Germinal center (tissue), 1 donor: ENCODE measurements around the gene ZNF536.
"Not testable (repeated sequence)": the region's sequence is repeated elsewhere in the genome, so short reads cannot be mapped to it uniquely, and the experiment has no call there.

ENCODE experiments used
- DNase-seq: peaks from one replicate; pipeline ENCODE4 v3.0.0; 2012; ENCODE audit warnings: mixed read lengths, low spot score

The ZNF536 gene

DNA sequence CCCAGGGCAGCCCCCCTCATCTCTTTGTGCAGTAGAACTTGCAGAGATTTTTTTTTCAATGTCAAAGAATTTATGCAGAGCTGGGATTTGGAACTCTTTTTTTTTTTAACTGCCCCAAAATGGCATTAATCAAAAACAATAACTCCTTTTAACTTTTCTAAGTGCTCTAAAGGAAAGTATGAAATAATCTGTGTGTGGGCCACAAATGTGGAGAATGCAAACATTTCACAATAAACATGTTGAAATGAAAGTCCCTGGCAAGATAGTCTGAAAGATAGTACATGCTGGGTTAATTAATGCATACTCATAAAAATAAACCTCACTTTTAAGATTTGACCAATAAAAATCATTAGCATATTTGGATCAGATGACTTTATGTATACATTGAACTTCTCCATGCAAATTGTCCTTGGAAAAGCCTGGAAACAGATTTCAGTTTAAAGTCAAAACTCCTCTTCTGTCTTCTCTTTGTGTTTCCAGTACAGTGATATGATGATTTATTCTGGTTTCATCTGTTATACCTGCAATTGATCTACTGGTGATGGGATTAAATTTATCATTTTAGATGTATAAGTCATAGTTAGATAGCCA is 30.5 kb upstream of the ZNF536 start:
- no peak for DNase-seq

DNA sequence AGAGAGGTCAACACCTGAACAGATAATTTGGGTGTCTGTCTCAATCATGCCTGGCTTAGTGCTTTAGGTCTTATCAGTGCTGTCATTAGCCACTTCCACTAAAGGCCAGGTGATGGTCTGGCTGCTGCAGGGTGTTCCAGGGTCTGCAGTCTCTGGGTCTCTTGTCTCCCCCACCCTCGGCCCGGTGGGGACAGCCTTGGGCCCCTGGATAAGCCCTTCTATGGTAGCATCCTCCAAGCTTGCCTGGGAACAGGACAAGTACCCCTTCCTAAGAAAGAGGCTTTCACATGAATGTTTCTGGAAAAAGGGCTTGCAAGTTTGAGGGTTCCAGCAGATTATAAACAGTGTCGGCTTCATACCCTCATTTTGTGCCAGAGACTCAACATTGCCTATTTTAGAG is 29.3 kb upstream of the ZNF536 start:
- DNase-seq = no peak

DNA sequence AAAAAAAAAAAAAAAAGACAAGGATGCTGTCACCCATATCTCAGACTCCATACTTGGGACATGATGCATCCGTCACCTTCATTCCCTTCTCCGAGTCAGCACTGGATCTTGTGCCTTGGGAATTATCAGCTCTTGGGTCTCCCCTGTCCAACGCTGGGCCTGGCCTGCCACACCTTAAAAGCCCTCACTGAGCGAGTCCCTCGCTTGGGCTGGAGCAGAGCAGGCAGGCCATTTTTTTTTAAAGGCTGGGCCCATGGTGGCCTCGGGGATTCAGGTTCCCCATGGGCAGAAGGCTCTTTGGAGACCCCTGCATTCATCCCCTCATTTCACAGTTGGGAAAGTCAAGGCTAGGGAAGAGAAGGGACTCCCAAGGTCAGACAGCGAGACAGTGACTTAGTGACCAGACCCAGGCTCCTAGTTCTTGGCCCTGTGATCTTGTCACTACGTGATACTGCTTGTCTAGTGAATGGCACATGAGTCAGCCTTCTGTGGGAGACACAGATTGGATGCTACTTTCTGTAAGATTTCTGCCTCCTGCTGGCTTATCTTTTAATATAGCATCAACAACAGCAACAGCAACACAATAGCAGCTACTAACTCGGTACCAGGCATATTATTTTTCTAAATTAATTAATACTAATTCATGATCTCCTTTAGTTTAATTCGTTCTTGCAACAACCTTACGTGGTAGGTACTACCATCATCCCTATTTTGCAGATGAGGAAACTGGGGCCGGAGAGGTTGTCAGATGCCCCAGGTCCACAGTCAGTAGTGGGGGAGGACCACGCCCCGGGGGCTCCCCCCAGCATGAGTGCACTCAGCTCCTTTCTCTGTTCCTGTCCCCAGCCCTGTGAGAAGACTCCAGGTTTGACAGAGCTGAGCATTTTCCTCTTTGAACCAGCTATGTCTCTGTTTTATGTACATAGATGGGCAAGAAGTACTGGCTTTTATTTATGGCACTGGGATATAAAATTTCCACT is 27.4 kb upstream of the ZNF536 start:
- no peak for DNase-seq

DNA sequence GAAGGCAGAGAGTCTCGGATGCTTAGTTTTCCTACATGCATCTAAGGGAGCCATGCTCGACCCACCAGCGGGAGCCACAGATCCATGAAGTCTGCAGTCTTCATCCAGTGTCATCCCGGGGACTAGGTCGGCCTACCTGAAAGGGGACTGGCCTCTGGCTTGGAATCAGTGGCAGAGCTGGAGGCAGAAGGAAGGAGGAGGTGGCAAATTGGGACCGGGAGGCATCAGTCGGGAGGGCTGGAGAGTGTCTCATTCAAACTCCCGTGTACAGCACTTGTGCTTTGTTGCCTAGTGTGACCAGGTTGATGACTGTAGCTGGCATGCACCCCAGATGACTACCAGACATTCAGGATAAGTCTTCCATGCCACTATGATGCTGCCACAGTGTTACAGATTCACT is 26.5 kb upstream of the ZNF536 start:
- no peak for DNase-seq

DNA sequence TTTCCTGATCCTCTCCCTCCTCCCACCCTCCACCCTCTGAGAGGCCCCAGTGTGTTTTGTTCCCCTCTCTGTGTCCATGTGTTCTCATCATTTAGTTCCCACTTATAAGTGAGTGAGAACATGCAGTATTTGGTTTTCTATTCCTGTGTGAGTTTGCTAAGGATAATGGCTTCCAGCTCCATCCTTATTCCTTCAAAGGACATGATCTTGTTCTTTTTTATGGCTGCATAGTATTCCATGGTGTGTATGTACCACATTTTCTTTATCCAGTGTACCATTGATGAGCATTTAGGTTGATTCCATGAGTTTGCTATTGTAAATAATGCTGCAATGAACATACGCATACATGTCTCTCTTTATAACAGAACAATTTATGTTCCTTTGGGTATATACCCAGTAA is 25.7 kb upstream of the ZNF536 start:
- not testable (repeated sequence) for DNase-seq

DNA sequence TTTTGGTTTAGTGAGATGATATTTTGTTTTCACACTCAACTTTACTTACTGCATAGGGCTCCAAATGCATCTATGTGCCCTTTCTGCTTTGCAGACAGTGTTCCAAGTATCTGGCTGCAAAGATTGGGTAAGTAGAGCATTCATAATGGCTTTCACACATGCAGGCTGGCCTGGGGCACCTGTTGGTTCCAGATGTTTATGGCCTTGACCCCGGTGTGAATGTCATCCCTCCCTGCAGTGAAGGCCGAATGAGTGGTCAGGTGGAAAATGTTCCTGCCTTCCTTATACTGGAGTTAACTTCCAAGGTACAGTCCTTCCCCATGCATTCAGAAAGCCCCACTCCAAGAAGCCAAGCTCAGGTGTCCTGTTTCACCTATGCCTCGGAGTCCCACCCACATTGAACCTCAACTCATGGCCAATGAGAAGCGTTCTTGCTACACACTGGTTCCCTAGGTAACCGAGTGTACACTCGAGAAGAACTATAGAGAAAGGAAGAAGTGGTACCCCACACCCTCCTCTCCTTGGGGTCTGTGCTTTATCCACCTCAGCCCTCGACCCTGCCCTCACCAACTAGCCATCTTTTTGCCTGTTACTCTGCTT is 23.0 kb upstream of the ZNF536 start:
- no peak for DNase-seq

DNA sequence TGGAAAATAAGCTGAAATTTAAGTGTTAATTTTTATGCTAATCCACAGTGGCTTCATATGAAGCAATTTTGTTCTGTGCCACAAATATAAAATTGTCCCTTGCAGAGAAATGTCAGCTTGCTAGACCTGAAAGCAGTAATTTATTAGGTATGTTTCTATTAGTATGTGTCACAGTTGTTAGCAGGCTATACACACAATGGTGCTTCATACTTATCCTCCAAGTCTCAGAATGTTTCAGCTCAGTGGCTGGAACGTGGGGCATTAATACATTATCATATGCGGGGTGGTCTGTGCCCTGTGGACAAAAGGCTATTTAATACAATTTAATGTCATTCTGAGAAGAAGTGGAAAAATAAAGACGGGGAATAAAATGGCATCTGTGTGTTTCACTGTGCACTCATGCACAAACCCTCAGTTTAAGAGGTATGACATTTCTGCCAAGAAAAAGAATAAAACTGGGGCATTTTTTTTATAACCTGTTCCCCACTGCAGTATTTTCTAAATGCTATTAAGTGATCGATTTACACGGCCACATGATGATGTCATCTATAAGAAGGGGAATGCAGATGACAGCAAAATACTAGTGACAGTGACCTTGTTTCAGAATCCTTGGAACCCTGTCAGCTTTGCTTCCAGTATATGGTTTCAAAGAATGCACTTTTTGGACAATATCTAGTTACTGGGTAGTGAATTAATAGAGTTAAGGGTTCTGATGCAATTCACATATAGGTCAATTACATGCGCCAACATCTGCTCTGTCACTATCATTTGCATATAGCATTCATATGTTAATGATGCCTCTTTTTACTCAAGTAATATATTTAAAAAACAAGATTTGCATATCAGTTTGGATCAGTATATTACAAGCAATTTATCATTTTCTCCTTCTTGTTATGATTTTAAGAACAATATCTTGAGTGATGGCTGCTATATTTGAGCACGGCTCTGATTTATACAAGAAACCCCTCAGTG is 21.2 kb upstream of the ZNF536 start:
- DNase-seq = no peak

DNA sequence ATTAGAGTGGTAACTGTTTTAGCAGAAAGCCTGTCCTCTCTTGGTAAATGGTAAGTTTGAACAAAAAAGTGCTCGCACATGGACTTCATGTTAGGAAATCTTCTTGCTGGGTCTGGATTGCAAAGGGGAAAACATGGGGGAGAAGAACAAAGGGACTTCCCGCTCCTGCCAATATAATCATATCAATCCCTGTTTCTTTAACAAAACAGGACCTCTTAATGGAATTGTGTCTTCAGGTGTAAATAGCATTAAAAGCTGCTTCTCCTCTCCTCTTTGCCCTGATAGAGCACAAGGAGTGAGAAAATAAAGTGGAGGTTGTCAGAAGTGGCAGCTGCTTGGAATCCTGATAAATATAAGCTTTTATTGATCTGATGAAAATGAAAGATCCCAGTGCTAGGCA is 20.4 kb upstream of the ZNF536 start:
- no peak for DNase-seq

DNA sequence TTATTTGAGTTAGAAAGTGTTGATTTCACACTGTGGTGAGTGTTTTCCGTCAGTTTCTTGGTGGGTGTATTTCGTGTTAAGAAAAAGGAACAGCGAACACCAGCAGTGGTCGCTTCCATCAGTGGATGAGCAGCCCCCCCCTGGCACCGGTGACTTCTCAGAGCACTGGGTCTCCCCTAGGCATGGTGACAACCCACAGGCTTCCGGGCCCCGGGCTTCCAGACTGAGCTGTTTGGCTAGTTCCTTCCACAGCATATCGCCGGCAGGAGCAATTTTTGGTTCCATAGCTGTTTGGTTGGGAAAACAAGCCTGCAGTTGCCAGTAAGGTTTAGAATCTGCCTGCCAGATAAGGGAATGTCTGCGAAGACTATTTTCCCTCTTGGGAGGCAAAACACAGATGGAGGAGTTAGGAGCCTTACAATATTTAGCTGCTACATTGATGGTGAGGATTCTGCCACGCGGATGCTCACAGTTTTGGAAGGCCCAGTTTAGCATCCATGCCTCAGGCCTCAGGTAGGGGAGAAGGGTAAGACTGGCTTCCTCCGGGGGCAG is 18.7 kb upstream of the ZNF536 start:
- no peak for DNase-seq

DNA sequence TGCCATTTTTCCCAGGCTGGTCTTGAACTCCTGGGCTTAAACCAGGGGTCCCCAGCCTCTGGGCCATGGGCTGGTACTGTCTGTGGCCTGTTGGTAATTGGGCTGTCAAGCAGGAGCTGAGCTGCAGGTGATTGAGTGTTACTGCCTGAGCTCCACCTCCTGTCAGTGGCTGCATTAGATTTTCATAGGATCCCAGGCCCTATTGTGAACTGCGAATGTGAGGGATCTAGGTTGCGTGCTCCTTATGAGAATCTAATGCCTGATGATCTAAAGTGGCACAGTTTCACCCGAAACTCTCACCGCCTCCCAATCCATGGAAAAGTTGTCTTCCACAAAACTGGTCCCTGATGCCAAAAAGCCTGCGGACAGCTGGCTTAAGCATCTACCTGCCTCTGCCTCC is 16.6 kb upstream of the ZNF536 start:
- no peak for DNase-seq

DNA sequence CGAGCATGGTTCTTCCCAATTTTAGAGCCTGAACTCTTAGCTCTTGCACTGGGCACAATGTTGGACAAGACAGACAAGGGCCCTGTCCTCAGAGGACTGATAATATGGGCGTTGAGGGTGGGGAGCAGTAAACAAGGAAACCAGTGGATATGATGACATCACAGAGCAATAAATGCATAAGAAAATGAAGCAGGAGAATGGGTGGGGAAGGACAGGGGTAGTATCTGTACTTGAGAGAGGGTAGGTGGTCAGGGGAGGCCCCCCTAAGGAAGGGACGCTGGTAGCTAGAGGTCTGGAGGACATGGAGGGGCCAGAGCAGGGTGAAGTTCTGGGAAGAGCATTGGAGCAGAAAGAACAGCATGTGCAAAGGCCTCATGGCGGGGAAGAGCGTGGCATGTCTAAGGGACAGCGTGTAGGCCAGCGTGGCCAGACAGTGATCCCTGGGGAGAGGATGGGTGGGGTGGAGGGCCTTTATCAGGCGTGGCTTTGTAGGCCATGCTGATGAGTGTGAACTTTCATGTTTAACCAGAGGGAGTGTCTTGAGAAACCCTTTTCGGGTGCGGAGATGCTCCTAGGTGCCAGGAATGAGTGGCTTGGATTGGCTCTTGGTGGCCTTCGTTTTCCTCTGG is 15.1 kb upstream of the ZNF536 start:
- no peak for DNase-seq

DNA sequence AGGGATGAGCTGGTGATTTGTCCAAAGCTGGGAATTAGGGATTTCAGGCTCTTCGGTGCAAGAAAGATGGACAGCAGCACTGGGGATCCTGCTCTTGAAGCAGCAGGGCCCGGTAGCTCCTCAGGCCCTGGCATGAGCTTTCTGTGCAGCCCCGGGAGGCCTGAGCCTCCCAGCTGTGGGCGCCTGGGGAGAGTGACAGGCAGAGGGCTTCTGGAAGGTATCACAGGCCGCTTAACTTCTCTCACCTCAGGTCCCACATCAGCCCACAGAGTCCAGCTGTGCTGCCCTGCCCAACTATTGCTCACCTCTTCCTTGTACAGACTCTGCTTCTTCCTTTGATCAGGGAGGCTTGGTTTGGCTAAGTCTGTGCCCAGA is 14.6 kb upstream of the ZNF536 start:
- no peak for DNase-seq

DNA sequence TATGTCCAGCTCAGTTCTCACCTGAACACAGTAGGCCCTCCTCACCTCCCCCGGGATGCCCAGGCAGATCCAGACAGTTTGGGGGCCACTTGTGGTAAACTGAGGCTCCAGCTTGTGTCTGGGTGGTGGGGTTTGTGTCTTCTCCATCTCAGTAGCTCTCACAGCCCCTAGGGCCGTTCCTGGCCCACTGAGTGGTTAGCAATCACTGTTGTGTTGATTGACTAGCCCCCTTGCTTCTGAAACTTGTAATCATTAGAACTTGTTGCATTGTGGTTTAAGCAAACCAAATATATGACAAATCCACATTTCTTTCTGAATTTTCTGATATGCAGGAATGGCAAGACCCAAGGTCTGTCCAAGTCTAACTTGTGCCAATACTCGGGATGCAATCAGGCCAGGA is 13.9 kb upstream of the ZNF536 start:
- no peak for DNase-seq

DNA sequence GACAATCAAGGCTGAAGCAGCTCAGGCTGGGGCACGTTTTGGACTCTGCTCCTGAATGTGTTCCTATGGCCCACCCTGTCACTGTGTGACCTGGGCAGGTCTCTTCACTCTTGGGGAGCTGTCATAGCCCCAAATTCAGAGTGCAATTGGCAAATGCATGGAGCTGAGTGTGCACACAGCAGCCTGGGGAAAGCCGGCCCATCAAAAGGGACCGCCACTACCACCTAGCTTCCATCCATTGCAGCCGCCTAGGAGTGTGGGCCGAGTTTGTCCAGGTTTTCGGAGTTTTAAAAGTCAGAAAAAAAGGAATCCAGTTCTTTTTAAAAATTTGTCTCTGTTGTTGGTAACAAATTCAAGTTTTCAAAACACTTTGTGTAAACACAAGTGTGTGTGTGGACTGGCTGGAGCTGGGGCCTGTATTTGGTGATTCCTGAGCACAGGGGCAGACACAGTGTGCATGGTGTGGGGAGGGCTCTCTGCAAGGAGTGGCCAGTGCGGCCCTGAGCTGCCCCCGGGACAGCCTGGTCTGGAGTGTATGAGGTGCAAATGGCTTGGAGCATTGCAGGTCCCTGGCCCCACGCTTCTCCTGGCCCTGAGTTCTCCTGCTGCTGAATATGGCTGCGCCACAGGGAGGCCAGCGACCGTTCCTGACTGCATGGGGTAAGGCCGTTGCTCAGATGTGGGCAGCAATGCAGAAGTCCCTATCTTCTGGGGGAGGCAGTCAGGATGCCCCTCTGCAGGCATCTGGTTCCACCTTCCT is 13.2 kb upstream of the ZNF536 start:
- DNase-seq = no peak

DNA sequence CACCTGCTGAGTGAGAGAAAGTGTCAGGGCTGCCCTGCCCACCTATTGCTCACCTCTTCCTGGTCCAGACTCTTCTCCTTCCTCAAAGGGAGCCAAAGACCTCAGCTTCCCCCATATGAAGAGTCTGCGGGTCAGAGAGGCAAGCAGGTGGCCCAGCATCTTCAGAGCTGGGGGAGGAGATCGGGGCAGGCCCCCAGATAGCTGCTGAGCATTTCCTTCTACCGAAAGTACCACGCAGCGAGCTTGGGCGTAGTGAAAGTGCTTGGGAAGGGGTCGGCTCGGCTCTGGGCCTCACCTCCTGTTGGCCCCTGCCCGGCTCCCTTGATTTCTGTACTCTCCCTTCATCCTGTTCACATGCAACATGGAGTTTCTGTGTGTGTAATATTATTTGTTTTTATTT is 12.2 kb upstream of the ZNF536 start:
- DNase-seq = no peak

DNA sequence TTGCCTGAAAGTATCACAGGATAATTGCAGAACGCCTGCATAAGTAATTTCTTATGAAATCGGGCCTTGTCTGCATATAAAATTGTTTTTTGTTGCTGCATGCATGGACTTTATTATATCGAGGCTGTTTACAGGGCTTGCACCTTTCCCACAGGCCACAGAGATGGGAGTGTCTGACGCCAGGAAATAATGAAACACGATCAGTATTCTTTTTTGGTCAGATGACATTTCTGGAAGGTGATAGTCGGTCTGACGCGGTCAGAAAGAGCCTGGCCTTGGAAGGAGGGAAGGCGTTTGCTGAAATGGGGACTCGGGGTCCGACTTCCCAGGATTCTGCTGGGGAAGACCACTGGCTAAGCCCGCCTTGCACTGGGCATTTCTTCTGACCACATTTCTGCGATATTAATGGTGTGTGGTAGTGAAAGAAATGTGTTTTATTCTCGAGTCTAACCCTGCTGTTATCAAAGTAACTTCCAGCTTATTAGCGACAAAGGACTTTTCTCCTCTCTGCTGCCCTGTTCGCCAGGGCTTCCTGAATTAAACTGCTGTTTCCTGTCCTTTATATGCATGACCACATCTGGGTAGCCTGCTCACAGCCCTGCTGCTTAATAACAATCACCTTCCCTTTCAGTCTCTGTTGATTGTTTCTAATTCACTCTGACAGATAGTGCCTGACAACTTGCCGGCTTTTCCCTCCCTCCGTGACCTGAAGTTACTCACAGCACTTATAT is 11.6 kb upstream of the ZNF536 start:
- DNase-seq = no peak

DNA sequence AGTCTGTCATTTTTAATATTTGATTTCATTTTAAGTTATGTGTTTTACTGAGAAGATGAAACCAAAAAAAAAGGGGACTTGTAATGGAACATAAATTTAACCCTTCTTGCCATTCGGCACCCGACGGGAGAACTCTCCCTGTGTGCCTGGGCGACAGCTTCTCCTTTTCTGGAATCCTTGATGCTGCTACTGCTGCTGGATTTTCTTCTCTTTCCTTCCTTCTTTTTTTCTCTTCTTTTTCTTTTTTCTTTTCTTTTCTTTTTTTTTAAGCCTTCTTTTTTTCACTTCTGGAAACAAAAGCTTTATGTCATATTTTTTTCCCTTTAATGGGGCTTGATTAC is 11.1 kb upstream of the ZNF536 start:
- DNase-seq = no peak

DNA sequence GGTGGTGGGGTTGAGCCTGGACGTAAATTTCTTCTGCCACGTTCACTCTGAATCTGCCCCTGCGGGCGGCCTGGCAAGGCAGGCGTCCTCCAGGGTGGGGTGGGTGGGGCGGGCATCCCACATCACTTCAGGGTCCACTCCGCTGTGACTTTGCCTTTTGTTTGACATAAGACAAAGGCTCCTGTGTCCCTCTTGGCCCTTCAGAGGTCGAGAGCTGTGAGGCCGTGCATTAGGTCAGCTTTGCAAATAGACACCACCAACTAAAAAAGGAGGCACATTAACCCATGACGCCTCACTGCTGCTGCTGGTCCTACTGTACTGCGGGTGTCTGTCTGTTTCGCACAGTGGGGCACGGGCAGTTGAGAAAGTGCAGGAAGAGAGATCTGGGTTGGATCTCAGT is 10.5 kb upstream of the ZNF536 start:
- DNase-seq = no peak

DNA sequence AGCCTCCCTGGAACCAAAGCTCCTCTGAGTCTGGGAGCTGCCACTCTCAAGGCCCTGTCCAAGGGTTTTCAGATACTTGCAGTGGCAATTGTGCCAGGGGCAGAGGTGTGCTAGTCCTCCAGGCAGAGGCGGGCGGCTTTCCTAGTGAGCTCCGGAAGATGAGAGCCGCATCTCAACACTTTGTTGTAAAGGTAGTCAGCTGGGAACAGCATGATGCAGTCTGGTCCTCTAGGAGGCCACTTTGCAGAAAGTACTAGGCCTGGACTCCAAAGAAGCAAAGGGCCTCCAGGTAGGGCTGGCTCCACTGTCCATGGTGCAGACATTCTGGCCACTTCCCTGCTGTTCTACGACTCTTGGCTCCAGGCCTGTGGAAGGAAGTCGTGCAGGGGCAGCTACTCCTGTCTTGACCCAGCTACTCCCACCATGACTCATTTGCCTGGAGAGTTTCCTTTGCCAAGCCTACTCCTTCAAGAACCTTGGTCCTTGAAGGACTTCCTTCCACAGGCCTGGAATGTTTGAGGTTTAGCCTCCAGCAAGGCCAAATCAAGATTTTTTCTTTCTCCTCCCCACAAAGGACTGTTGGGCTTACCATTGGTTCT is 9.9 kb upstream of the ZNF536 start:
- DNase-seq = no peak

DNA sequence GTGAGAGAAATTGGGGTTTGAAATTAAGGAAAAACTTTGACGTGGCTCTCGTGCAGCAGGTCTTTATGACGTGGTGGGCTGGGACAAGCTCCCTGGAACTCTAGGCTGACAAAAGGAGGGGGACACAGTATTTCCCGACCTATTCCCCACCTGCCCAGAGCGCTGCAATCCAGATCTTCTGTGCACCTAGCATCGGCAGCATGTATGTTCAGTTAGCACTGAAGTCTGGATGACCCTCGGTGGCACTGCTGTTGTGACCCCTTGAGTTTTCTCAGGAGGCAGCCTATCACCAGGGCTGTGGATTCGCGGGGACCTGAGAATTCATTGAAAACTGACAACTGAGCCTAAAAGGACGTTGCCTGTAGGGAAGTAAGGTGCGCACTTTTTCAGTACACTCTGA is 9.1 kb upstream of the ZNF536 start:
- DNase-seq = no peak
